OCI-LY3 (cell line): Measurements from ENCODE around the gene KCNG3.

Source experiments
- CTCF ChIP-seq: fragments of 200-600, 300-600 bp; sonication (generic); IDR thresholded peaks from 2 replicates; pipeline ENCODE4 v1.5.1; 2014; ENCODE audit warnings: antibody characterized with exemption, low read length, low read depth
- EZH2phosphoT487 ChIP-seq: fragments of 200-600 bp; shearing (Covaris generic); IDR thresholded peaks from 2 replicates; pipeline ENCODE4 v1.6.1; 2018; ENCODE audit warnings: antibody characterized with exemption, mixed run types, low read depth

GRCh38 chr2:42449163-42450087 is 44.4 kb downstream of the KCNG3 start:
- no peak for TF ChIP-seq CTCF
- no peak for TF ChIP-seq EZH2phosphoT487
